SK-N-MC (cell line): ENCODE measurements around the gene ACSS3.
A peak's percentile ranks its signal among the peaks of the same experiment; 100 is the strongest.

Experiments used
- DNase-seq: peaks from one replicate; pipeline ENCODE4 v3.0.0-alpha.2; 2011; ENCODE audit warnings: low read depth, low spot score
- H3K27ac ChIP-seq: fragments of 200-600 bp; sonication (generic); 2 replicates; pipeline ENCODE4 v1.5.1; 2016; ENCODE audit warnings: mixed run types
- H3K36me3 ChIP-seq: fragments of 200-600 bp; sonication (generic); 2 replicates; pipeline ENCODE4 v1.6.1; 2017; ENCODE audit warnings: antibody characterized with exemption, low read length, mixed read lengths; ENCODE audit not compliant: insufficient read depth
- H3K4me3 ChIP-seq: fragments of 200-600 bp; sonication (generic); 2 replicates; pipeline ENCODE4 v1.5.1; 2016
- H3K9ac ChIP-seq: fragments of 200-600 bp; sonication (generic); 2 replicates; pipeline ENCODE4 v1.8.0; 2017; ENCODE audit warnings: mixed run types, mixed read lengths; ENCODE audit not compliant: insufficient read length
- H3K9me3 ChIP-seq: fragments of 200-600 bp; sonication (generic); 2 replicates; pipeline ENCODE4 v1.6.1; 2017; ENCODE audit warnings: low read depth, mild to moderate bottlenecking, antibody characterized with exemption, low read length, moderate library complexity, mixed read lengths
- EZH2 ChIP-seq: fragments of 200-600 bp; sonication (generic); IDR thresholded peaks from one replicate; pipeline ENCODE4 v1.6.1; 2017; ENCODE audit warnings: antibody characterized with exemption
- FOXP2 ChIP-seq: optimal IDR thresholded peaks from 2 replicates; pipeline ENCODE3; 2011; ENCODE audit warnings: mild to moderate bottlenecking, moderate library complexity; ENCODE audit not compliant: insufficient read depth; ENCODE audit errors: extremely low read length, control extremely low read depth
- POLR2AphosphoS5 ChIP-seq: IDR thresholded peaks from 2 replicates; pipeline ENCODE4 v1.6.1; 2012; ENCODE audit warnings: mild to moderate bottlenecking, low read depth, low read length, borderline replicate concordance

The ACSS3 gene

GRCh38 chr12:81245907-81246570, 168.2 kb downstream of the ACSS3 start:
- Histone ChIP-seq H3K9ac (no peak overlapping the region), H3K36me3 (no peaks in the 10 kb centered on the region), H3K27ac (no peak overlapping the region), H3K4me3 (no peak overlapping the region), H3K9me3 (no peaks in the 10 kb centered on the region)
- TF ChIP-seq FOXP2 (no peak), POLR2AphosphoS5 (no peak), EZH2 (no peak)
- no peak for DNase-seq

DNA sequence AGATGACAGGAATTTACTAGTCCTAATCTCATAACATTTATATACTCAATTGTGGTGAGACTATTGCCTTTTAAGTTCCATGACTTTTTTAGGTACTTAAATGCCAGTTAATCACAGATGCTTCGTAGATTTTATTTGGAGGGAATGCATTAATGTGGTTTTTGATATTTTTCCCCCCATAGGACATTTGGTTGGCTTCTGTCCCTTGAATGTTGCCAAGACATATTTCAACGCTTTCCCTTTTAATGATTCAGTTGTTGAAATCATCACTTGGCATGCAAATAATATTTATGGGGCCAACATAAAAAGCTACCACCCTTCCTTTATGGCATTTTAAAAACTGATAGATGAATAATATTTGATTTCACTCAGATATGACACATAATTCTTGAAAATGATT, 172.1 kb downstream of the ACSS3 start:
- Histone ChIP-seq H3K9ac (no peak overlapping the region), H3K9me3 (no peaks in the 10 kb centered on the region), H3K4me3 (peak overlapping the region; percentile 38; the same call in 1 of the 2 replicates), H3K27ac (no peak overlapping the region), H3K36me3 (no peaks in the 10 kb centered on the region)
- TF ChIP-seq FOXP2 (no peak), EZH2 (no peak), POLR2AphosphoS5 (no peak)
- DNase-seq, result no peak

DNA sequence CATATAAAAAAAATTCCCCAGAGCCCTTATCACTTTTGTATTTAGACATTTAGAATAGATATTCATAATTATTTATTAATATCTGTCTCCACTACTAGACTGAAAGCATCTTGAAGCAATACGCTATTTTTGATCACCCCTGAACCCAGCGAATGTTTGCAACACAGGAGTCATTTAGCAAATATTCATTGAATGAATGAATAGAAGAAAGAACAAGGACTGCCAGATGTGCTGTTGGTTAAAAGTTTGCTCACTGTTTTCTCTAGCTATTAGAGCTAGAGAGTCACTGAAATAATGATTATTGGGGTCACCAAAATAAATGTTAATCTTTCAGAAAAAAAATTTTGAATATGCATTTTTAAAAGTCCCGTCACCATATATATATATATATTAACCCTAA, 174.3 kb downstream of the ACSS3 start:
- Histone ChIP-seq H3K4me3 (no peak overlapping the region), H3K36me3 (no peaks in the 10 kb centered on the region), H3K27ac (no peak overlapping the region), H3K9me3 (no peaks in the 10 kb centered on the region), H3K9ac (no peak overlapping the region)
- no peak for DNase-seq
- TF ChIP-seq FOXP2 (no peak), POLR2AphosphoS5 (no peak), EZH2 (no peak)

- TF ChIP-seq EZH2 (no peak), FOXP2 (no peak), POLR2AphosphoS5 (no peak)
- DNase-seq, result no peak
- H3K9ac ChIP-seq, result no peak overlapping the region
- H3K27ac ChIP-seq, result no peak overlapping the region
- no peak overlapping the region for H3K4me3 ChIP-seq
- H3K36me3 ChIP-seq, result no peaks in the 10 kb centered on the region
- no peaks in the 10 kb centered on the region for H3K9me3 ChIP-seq
These were observed 175.5 kb downstream of the ACSS3 start for GRCh38 chr12:81253360-81253759.

GRCh38 chr12:81255456-81255855, 177.6 kb downstream of the ACSS3 start:
- Histone ChIP-seq H3K27ac (no peak overlapping the region), H3K9ac (no peak overlapping the region)
- DNase-seq, result no peak

GRCh38 chr12:81255947-81256346, 178.1 kb downstream of the ACSS3 start:
- Histone ChIP-seq H3K36me3 (no peaks in the 10 kb centered on the region), H3K9ac (no peak overlapping the region), H3K9me3 (no peaks in the 10 kb centered on the region), H3K27ac (no peak overlapping the region), H3K4me3 (no peak overlapping the region)
- TF ChIP-seq EZH2, result no peak
- no peak for TF ChIP-seq FOXP2
- no peak for TF ChIP-seq POLR2AphosphoS5
- DNase-seq, result no peak

More at GRCh38 chr12:81255456-81255855, 177.6 kb downstream of the ACSS3 start:
- no peak for TF ChIP-seq POLR2AphosphoS5
- TF ChIP-seq EZH2, result no peak
- no peak for TF ChIP-seq FOXP2
- Histone ChIP-seq H3K4me3 (no peak overlapping the region), H3K36me3 (no peaks in the 10 kb centered on the region), H3K9me3 (no peaks in the 10 kb centered on the region)

GRCh38 chr12:81257947-81258551, 180.2 kb downstream of the ACSS3 start:
- Histone ChIP-seq H3K4me3 (no peak overlapping the region), H3K9me3 (no peaks in the 10 kb centered on the region), H3K36me3 (no peaks in the 10 kb centered on the region), H3K27ac (no peak overlapping the region), H3K9ac (peak overlapping the region; percentile 42)
- DNase-seq, result peak; percentile 67
- TF ChIP-seq FOXP2, result no peak
- no peak for TF ChIP-seq EZH2
- TF ChIP-seq POLR2AphosphoS5, result no peak

DNA sequence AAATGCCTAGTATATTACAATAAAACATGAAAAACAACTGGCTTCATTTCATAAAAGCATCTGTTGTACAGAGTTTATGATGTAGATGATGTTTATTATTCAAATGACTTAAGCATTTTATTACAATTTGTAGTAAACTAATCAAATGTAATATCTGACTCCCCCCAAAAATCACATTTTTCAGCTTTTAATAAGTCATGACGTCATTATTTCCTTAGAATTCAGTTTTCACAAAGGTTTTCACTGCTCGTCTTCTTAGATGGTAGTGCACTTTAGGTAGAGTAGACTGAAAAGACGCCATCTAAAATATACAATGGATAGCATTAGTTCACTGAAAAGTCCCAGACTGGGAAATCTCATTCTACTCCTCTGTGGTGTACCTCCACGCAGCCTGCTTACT, 181.5 kb downstream of the ACSS3 start:
- no peak overlapping the region for H3K9ac ChIP-seq
- H3K27ac ChIP-seq, result no peak overlapping the region
- H3K36me3 ChIP-seq, result no peaks in the 10 kb centered on the region
- DNase-seq, result no peak
- no peak overlapping the region for H3K4me3 ChIP-seq
- H3K9me3 ChIP-seq, result no peaks in the 10 kb centered on the region
- TF ChIP-seq EZH2 (no peak), FOXP2 (no peak), POLR2AphosphoS5 (no peak)

- H3K4me3 ChIP-seq, result peak overlapping the region; percentile 65
- peak; percentile 96 for DNase-seq
- H3K36me3 ChIP-seq, result no peaks in the 10 kb centered on the region
- H3K9me3 ChIP-seq, result no peaks in the 10 kb centered on the region
- H3K27ac ChIP-seq, result peak overlapping the region; percentile 68; the same call in 1 of the 2 replicates
- peak overlapping the region; percentile 14 for H3K9ac ChIP-seq
- TF ChIP-seq POLR2AphosphoS5, result peak; percentile 74; the same call in 1 of the 2 replicates
- no peak for TF ChIP-seq FOXP2
- TF ChIP-seq EZH2, result no peak
These were observed 183.8 kb downstream of the ACSS3 start for GRCh38 chr12:81261508-81262207.
